Natural killer cell (primary cell): ENCODE measurements around the gene ZNF580. TPM values are rescaled to one million over a fixed set of nuclear protein-coding genes. Genes with fewer than 3 reads are reported as not detected.

ENCODE experiments used
- ATAC-seq, 3 donors: fragments of 150-1000 bp in 2 of 3; fragments of 200-7000 bp in 1 of 3; cut with Tn5 transposase; 1 replicate in 1 of 3; 2 replicates in 2 of 3; pipeline ENCODE4 v1.10.0; 2021; ENCODE audit warnings: mild to moderate bottlenecking in 2 of 3, moderate library complexity in 2 of 3
- DNase-seq, 2 donors: peaks; one replicate each; pipeline versions ENCODE4 v3.0.0 to v3.0.0-alpha.2; 2013 to 2021; ENCODE audit warnings: mixed read lengths in 1 of 2
- H3K27ac ChIP-seq: one replicate; pipeline ENCODE4 v1.5.1; 2013; ENCODE audit warnings: mild to moderate bottlenecking, low read length
- H3K27me3 ChIP-seq: one replicate; pipeline ENCODE4 v1.6.1; 2013; ENCODE audit warnings: low read length; ENCODE audit not compliant: control insufficient read depth, insufficient read depth
- H3K36me3 ChIP-seq: one replicate; pipeline ENCODE4 v1.6.1; 2013; ENCODE audit warnings: low read length; ENCODE audit not compliant: control insufficient read depth, insufficient read depth
- H3K4me1 ChIP-seq: one replicate; pipeline ENCODE4 v1.6.1; 2013; ENCODE audit warnings: low read length; ENCODE audit not compliant: control insufficient read depth, insufficient read depth
- H3K4me3 ChIP-seq: one replicate; pipeline ENCODE4 v1.5.1; 2013; ENCODE audit warnings: low read length
- H3K9me3 ChIP-seq: one replicate; pipeline ENCODE4 v1.6.1; 2013; ENCODE audit warnings: low read length; ENCODE audit not compliant: control insufficient read depth, insufficient read depth
- H3K27ac Mint-ChIP-seq, 2 donors: one replicate each; pipeline ENCODE4 v1.8.0; 2022; ENCODE audit warnings: mild to moderate bottlenecking in 2 of 2, mixed read lengths in 2 of 2, moderate library complexity in 1 of 2
- H3K27me3 Mint-ChIP-seq, 2 donors: one replicate each; pipeline ENCODE4 v1.8.0; 2022; ENCODE audit warnings: low read depth in 2 of 2, mixed read lengths in 2 of 2
- H3K36me3 Mint-ChIP-seq: one replicate; pipeline ENCODE4 v1.8.0; 2022; ENCODE audit warnings: mixed read lengths
- H3K4me1 Mint-ChIP-seq, 2 donors: one replicate each; pipeline ENCODE4 v1.8.0; 2022; ENCODE audit warnings: mixed read lengths in 2 of 2
- H3K4me3 Mint-ChIP-seq: one replicate; pipeline ENCODE4 v1.8.0; 2022; ENCODE audit warnings: mild to moderate bottlenecking, moderate library complexity, mixed read lengths
- H3K9me3 Mint-ChIP-seq, 2 donors: one replicate each; pipeline ENCODE4 v1.8.0; 2022; ENCODE audit warnings: mixed read lengths in 2 of 2
- WGBS: methylation state at CpG from one replicate; pipeline ENCODE4 v1.1.7; 2013; ENCODE audit warnings: missing lambda C conversion rate; ENCODE audit not compliant: insufficient coverage; 5-methylcytosine and 5-hydroxymethylcytosine counted together
- intact Hi-C: fragments of 100-400 bp; cut with micrococcal nuclease; formaldehyde crosslinking; loops from one replicate; pipeline ENCODE4 v1.14.2; 2022
- total RNA-seq, 4 donors: library from RNA; stranded (reverse); fragments of 120-200 nt in 1 of 4; gene quantifications; one replicate each; pipeline versions ENCODE4 v1.2.3 to v1.2.4, GENCODE V29; 2013 to 2022
- TF ChIP-seq, protein P1 (sequence below): fragments of 200-600 bp; IDR thresholded peaks from one replicate; pipeline ENCODE4 v1.8.0; 2022; ENCODE audit warnings: antibody characterized with exemption

Gene ZNF580
- total RNA-seq, 3 donors from 2014 or later (not counting 1 experiment from before 2014, with no cell fraction given) = 38.0 to 46.0 (median 40.0) TPM

DNA sequence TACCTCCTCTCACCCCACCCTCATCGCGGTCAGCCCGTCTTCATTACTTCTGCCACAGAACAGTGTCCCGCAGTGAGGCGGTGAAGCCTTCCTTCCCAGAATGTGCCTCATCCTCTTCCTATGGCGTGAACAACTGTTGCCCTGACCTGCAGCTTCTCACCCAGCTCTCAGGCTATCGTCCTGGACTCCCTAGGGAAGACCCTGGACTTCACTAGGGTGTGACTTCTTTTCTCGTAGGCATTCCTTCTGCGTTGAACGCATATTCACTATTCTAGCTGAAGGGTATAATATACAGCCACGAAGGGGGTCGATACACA lies 34.4 kb upstream of the ZNF580 start:
- H3K36me3 ChIP-seq = peaks cover 2% of the 10 kb centered on the region
- H3K27ac ChIP-seq = peak overlapping the region; percentile 88
- Mint-ChIP-seq H3K36me3 (no peaks in the 10 kb centered on the region), H3K4me3 (peak overlapping the region; percentile 94), H3K9me3 (no peaks in the 10 kb centered on the region), H3K27ac (peak overlapping the region; percentile 93 to 95), H3K4me1 (peaks cover 56 to 73% of the 10 kb centered on the region in 2 donors), H3K27me3 (no peaks in the 10 kb centered on the region)
- TF ChIP-seq, protein P1, sequence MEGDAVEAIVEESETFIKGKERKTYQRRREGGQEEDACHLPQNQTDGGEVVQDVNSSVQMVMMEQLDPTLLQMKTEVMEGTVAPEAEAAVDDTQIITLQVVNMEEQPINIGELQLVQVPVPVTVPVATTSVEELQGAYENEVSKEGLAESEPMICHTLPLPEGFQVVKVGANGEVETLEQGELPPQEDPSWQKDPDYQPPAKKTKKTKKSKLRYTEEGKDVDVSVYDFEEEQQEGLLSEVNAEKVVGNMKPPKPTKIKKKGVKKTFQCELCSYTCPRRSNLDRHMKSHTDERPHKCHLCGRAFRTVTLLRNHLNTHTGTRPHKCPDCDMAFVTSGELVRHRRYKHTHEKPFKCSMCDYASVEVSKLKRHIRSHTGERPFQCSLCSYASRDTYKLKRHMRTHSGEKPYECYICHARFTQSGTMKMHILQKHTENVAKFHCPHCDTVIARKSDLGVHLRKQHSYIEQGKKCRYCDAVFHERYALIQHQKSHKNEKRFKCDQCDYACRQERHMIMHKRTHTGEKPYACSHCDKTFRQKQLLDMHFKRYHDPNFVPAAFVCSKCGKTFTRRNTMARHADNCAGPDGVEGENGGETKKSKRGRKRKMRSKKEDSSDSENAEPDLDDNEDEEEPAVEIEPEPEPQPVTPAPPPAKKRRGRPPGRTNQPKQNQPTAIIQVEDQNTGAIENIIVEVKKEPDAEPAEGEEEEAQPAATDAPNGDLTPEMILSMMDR = peak; percentile 16
- ATAC-seq = no peak
- intact Hi-C loops = loop anchor here (1.0 to 5.0 kb wide), 2 partner anchors 36 to 89 kb away; partner anchors contain the start of genes ZNF580 and ZNF581
- WGBS = 29% methylated on average over 12 of the region's 12 CpGs
- no peaks in the 10 kb centered on the region for H3K9me3 ChIP-seq
- peaks cover 28% of the 10 kb centered on the region for H3K4me1 ChIP-seq
- no peaks in the 10 kb centered on the region for H3K27me3 ChIP-seq
- no peak for DNase-seq
- peak overlapping the region; percentile 66 for H3K4me3 ChIP-seq

DNA sequence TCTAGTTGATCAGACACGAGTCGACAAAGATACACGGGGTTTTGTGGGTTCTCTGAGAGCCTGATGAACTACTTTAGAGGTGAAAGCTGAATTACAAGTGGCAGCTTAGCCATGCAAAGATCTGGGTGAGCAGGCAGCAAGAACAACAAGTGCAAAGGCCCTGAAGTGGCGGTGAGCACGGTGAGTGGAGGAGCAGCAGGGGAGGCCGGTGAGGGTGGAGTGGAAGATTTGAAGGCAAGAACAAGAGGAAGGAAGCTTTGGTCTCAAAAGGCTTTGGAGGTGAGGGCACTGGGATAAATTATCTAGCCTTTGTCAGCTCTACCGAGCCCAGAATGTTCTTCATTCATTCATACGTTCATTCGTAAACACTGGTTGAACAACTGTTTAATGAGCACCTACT lies 34.0 kb upstream of the ZNF580 start:
- Mint-ChIP-seq H3K27ac (peak overlapping the region; percentile 93 to 95), H3K27me3 (no peaks in the 10 kb centered on the region), H3K9me3 (no peaks in the 10 kb centered on the region), H3K36me3 (no peaks in the 10 kb centered on the region), H3K4me3 (peak overlapping the region; percentile 94), H3K4me1 (peaks cover 56 to 73% of the 10 kb centered on the region in 2 donors)
- WGBS = 72% methylated on average over 9 of the region's 9 CpGs
- H3K27ac ChIP-seq = no peak overlapping the region
- no peak overlapping the region for H3K4me3 ChIP-seq
- peaks cover 31% of the 10 kb centered on the region for H3K4me1 ChIP-seq
- intact Hi-C loops = loop anchor here (1.0 to 5.0 kb wide), 2 partner anchors 35 to 90 kb away; partner anchors contain the start of genes ZNF580 and ZNF581
- H3K36me3 ChIP-seq = peaks cover 2% of the 10 kb centered on the region
- DNase-seq (no peak), ATAC-seq (no peak)
- H3K9me3 ChIP-seq = no peaks in the 10 kb centered on the region
- TF ChIP-seq, protein P1 = no peak
- no peaks in the 10 kb centered on the region for H3K27me3 ChIP-seq

DNA sequence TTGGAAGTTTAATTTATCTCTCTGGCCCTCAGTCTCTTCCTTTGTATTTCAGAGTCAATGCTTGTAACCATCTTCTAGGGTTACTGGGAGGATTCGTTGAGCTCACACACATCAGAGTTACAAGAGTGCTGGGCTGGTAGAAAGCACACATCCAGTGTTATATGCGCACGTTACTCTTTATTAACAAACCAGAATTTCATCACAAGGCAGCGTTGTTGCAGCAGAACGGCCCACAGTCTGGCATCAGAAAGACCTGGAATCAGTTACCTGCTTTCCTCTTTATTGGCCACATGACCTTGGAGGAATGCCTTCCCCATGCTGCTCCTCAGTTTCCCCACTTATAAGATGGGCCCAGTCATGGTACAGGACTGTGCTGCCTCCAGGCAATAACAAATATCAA lies 31.5 kb upstream of the ZNF580 start:
- H3K4me1 Mint-ChIP-seq = peaks cover 47 to 74% of the 10 kb centered on the region in 2 donors
- Histone ChIP-seq H3K27me3 (no peaks in the 10 kb centered on the region), H3K27ac (no peak overlapping the region), H3K4me3 (no peak overlapping the region), H3K9me3 (no peaks in the 10 kb centered on the region), H3K4me1 (peaks cover 28% of the 10 kb centered on the region), H3K36me3 (peaks cover 2% of the 10 kb centered on the region)
- H3K27ac Mint-ChIP-seq = no peak overlapping the region
- TF ChIP-seq, protein P1 = no peak
- no peaks in the 10 kb centered on the region for H3K27me3 Mint-ChIP-seq
- no peaks in the 10 kb centered on the region for H3K36me3 Mint-ChIP-seq
- ATAC-seq (no peak), DNase-seq (no peak)
- 97% methylated on average over 5 of the region's 5 CpGs for WGBS
- H3K9me3 Mint-ChIP-seq = no peaks in the 10 kb centered on the region
- H3K4me3 Mint-ChIP-seq = no peak overlapping the region
- intact Hi-C loops = loop anchor here (5.0 kb wide), 1 partner anchor 33 kb away; the partner anchor contains the start of genes ZNF580 and ZNF581
